ENCODE measurements around the gene LRRK2. TPM values are rescaled to one million over a fixed set of nuclear protein-coding genes. Genes with fewer than 3 reads are reported as not detected.
"Not testable (repeated sequence)": the region's sequence is repeated elsewhere in the genome, so short reads cannot be mapped to it uniquely, and the experiment has no call there.

Gene LRRK2
- total RNA-seq, 2 donors from 2014 or later, result 1.2 to 1.9 TPM

DNA sequence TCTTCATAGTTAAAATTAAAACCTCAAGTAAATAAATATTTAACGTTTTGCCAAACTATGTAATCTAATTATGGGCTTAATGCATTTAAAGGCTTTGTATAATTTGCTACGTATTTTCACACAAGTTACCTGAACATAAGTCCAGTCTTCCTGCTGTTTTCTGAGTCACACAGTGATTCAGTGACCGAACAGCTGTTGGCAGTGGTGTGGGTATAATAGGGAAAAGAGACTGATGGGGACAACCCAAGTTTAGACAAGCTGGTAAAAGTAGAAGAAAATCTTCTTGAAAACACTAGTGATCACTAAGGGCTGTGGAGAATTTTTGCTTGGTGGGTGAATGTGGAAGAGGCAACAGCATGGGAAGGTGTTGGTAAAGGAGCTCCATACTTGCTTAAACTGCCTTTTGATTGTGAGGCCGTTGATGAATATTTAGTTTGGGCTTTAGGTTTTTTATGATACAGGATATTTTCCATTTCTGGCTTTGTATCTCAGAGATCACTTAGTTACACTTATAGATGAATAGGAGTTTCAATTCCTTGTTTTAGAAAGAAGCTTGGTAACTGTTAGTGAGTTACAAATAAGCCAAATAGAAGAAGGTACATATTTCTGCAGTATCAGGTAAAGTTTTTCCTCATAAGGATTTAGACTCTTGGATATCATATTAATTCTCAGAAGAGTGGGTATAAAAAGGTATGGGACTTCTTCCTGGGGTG lies 23.9 kb downstream of the LRRK2 start:
- H3K36me3 ChIP-seq (ENCODE audit: control insufficient read depth, insufficient read depth, low read length), result no peaks in the 10 kb centered on the region
- H3K4me1 ChIP-seq (ENCODE audit: control insufficient read depth, insufficient read depth, low read length), result no peaks in the 10 kb centered on the region
- H3K4me3 Mint-ChIP-seq, result no peak overlapping the region
- H3K4me3 ChIP-seq (ENCODE audit: low read length), result no peak overlapping the region
- TF ChIP-seq, protein P1, sequence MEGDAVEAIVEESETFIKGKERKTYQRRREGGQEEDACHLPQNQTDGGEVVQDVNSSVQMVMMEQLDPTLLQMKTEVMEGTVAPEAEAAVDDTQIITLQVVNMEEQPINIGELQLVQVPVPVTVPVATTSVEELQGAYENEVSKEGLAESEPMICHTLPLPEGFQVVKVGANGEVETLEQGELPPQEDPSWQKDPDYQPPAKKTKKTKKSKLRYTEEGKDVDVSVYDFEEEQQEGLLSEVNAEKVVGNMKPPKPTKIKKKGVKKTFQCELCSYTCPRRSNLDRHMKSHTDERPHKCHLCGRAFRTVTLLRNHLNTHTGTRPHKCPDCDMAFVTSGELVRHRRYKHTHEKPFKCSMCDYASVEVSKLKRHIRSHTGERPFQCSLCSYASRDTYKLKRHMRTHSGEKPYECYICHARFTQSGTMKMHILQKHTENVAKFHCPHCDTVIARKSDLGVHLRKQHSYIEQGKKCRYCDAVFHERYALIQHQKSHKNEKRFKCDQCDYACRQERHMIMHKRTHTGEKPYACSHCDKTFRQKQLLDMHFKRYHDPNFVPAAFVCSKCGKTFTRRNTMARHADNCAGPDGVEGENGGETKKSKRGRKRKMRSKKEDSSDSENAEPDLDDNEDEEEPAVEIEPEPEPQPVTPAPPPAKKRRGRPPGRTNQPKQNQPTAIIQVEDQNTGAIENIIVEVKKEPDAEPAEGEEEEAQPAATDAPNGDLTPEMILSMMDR (conservative IDR thresholded peaks at IDR 0.05), result no peak
- WGBS, 2 experiments (ENCODE audit: insufficient coverage in 1 of 2, insufficient read length in 1 of 2), result 95% methylated on average over 3 of the region's 4 CpGs; no CpG with 5 or more reads in 1 of the 2 experiments
- no peak overlapping the region for H3K9ac ChIP-seq (ENCODE audit: extremely low read depth, low read length, poor library complexity, severe bottlenecking)
- H3K4me1 Mint-ChIP-seq, result no peaks in the 10 kb centered on the region
- H3K9me3 Mint-ChIP-seq, result no peaks in the 10 kb centered on the region
- no peaks in the 10 kb centered on the region for H3K27me3 ChIP-seq (ENCODE audit: control insufficient read depth, insufficient read depth, low read length, poor library complexity, severe bottlenecking)
- DNase-seq, result no peak
- no peak overlapping the region for H3K27ac ChIP-seq (ENCODE audit: low read depth, low read length)
- H3K36me3 Mint-ChIP-seq (ENCODE audit: low read depth), result no peaks in the 10 kb centered on the region
- no peaks in the 10 kb centered on the region for H3K27me3 Mint-ChIP-seq (ENCODE audit: insufficient read depth)
- no peak overlapping the region for H3K27ac Mint-ChIP-seq
- H3K9me3 ChIP-seq (ENCODE audit: control insufficient read depth, low read length), result no peaks in the 10 kb centered on the region

DNA sequence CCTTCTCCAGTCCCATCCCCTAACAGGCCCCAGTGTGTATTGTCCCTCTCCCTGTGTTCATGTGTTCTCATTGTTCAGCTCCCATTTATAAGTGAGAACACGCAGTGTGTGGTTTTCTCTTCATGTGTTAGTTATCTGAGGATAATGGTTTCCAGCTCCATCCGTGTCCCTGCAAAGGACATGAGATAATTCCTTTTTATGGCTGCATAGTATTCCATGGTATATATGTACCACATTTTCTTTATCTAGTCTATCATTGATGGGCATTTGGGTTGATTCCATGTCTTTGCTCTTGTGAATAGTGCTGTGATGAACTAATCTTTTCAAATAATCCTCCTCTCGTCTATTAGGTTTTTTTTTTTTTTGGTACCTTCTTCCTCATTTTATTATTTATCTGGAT lies 25.9 kb downstream of the LRRK2 start:
- not testable (repeated sequence) for H3K9me3 Mint-ChIP-seq; DNase-seq; H3K4me3 Mint-ChIP-seq; H3K36me3 ChIP-seq (ENCODE audit: control insufficient read depth, insufficient read depth, low read length); H3K36me3 Mint-ChIP-seq (ENCODE audit: low read depth); H3K4me1 ChIP-seq (ENCODE audit: control insufficient read depth, insufficient read depth, low read length); H3K27ac ChIP-seq (ENCODE audit: low read depth, low read length); H3K4me1 Mint-ChIP-seq; H3K27ac Mint-ChIP-seq; H3K27me3 Mint-ChIP-seq (ENCODE audit: insufficient read depth); H3K9me3 ChIP-seq (ENCODE audit: control insufficient read depth, low read length); H3K27me3 ChIP-seq (ENCODE audit: control insufficient read depth, insufficient read depth, low read length, poor library complexity, severe bottlenecking); H3K4me3 ChIP-seq (ENCODE audit: low read length); H3K9ac ChIP-seq (ENCODE audit: extremely low read depth, low read length, poor library complexity, severe bottlenecking)
- WGBS, 2 experiments (ENCODE audit: insufficient coverage in 1 of 2, insufficient read length in 1 of 2), result 100% methylated on average over 1 to 2 of the region's 3 CpGs

DNA sequence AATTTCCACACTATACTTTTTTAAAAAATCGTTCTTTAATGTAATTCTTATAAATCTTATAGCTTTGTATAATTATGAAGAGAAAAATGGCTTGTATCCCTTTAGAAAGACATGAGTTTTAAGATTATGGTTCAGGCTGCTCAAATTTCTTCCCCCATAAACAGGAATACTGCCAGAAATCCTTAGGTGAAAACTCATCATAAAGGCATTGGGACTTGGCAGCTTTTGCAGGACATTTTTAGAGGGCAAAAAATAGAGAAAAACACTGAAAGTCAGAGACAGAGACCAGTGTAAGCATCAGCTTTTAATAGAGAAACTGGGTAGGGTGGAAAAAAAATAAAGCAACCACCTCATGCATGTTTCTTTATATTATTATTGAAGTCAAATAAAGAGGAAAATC lies 29.1 kb downstream of the LRRK2 start:
- Histone ChIP-seq H3K36me3 (ENCODE audit: control insufficient read depth, insufficient read depth, low read length) (no peaks in the 10 kb centered on the region), H3K9me3 (ENCODE audit: control insufficient read depth, low read length) (no peaks in the 10 kb centered on the region), H3K27me3 (ENCODE audit: control insufficient read depth, insufficient read depth, low read length, poor library complexity, severe bottlenecking) (no peaks in the 10 kb centered on the region), H3K27ac (ENCODE audit: low read depth, low read length) (no peak overlapping the region), H3K4me3 (ENCODE audit: low read length) (no peak overlapping the region), H3K4me1 (ENCODE audit: control insufficient read depth, insufficient read depth, low read length) (no peaks in the 10 kb centered on the region), H3K9ac (ENCODE audit: extremely low read depth, low read length, poor library complexity, severe bottlenecking) (no peak overlapping the region)
- Mint-ChIP-seq H3K27me3 (ENCODE audit: insufficient read depth) (no peaks in the 10 kb centered on the region), H3K36me3 (ENCODE audit: low read depth) (no peaks in the 10 kb centered on the region), H3K27ac (no peak overlapping the region), H3K4me1 (no peaks in the 10 kb centered on the region), H3K9me3 (no peaks in the 10 kb centered on the region), H3K4me3 (no peak overlapping the region)
- no peak for DNase-seq
- WGBS, 2 experiments (ENCODE audit: insufficient coverage in 1 of 2, insufficient read length in 1 of 2), result no CpG with 5 or more reads among the region's 1 CpG
- TF ChIP-seq, protein P1 (conservative IDR thresholded peaks at IDR 0.05), result no peak

Data from endodermal cell (in vitro differentiated cells).